HG03342 (cell line): ENCODE data around the gene CHML.
"Not testable (repeated sequence)": the region's sequence is repeated elsewhere in the genome, so short reads cannot be mapped to it uniquely, and the experiment has no call there.

Experiments
- ATAC-seq: cut with Tn5 transposase; IDR thresholded peaks from one replicate; pipeline ENCODE4 v1.9.1; 2021; ENCODE audit warnings: mild to moderate bottlenecking, moderate library complexity; ENCODE audit not compliant: unreplicated experiment

Gene CHML

GRCh38 chr1:241640149-241640866 is at the start of gene CHML, which contains the start of gene OPN3:
Gene CHML, minus strand, starts transcription at chr1:241640369. Its CDS starts 4,603 bp downstream, at chr1:241635766.
Gene OPN3, minus strand, starts transcription at chr1:241640369. Its CDS starts 115 bp downstream, at chr1:241640254.
- peak; percentile 90 for ATAC-seq

- no peak for ATAC-seq
Observed at GRCh38 chr1:241688940-241689368, 48.8 kb upstream of the CHML start.

- no peak for ATAC-seq
Observed at GRCh38 chr1:241684108-241684507, 43.9 kb upstream of the CHML start.

- ATAC-seq: no peak
Observed at GRCh38 chr1:241682921-241683320, 42.8 kb upstream of the CHML start.

GRCh38 chr1:241681861-241682448 is 41.8 kb upstream of the CHML start:
- ATAC-seq: not testable (repeated sequence)

GRCh38 chr1:241679961-241680360 is 39.8 kb upstream of the CHML start:
- no peak for ATAC-seq

GRCh38 chr1:241679404-241679803 is 39.2 kb upstream of the CHML start:
- ATAC-seq: no peak

GRCh38 chr1:241678536-241678935 is 38.4 kb upstream of the CHML start:
- ATAC-seq: no peak

GRCh38 chr1:241677201-241677600 is 37.0 kb upstream of the CHML start:
- ATAC-seq: peak; percentile 91

- no peak for ATAC-seq
Observed at GRCh38 chr1:241675983-241676382, 35.8 kb upstream of the CHML start.

- no peak for ATAC-seq
Observed at GRCh38 chr1:241674805-241675384, 34.7 kb upstream of the CHML start.

GRCh38 chr1:241672301-241672700 is 32.1 kb upstream of the CHML start:
- ATAC-seq: no peak

GRCh38 chr1:241666419-241666818 is 26.2 kb upstream of the CHML start:
- ATAC-seq: no peak

- ATAC-seq: no peak
Observed at GRCh38 chr1:241660424-241660972, 20.3 kb upstream of the CHML start.

- ATAC-seq: not testable (repeated sequence)
Observed at GRCh38 chr1:241659016-241659415, 18.8 kb upstream of the CHML start.

- no peak for ATAC-seq
Observed at GRCh38 chr1:241658081-241658793, 18.1 kb upstream of the CHML start.

- no peak for ATAC-seq
Observed at GRCh38 chr1:241654641-241655040, 14.5 kb upstream of the CHML start.

GRCh38 chr1:241654019-241654418 is 13.8 kb upstream of the CHML start:
- ATAC-seq: no peak

GRCh38 chr1:241652012-241652411 is 11.8 kb upstream of the CHML start, which contains the start of gene WDR64:
Gene WDR64, plus strand, starts transcription at chr1:241652281. Its CDS starts 204 bp downstream, at chr1:241652485.
- ATAC-seq: no peak

- no peak for ATAC-seq
Observed at GRCh38 chr1:241648159-241648558, 8.0 kb upstream of the CHML start.

- ATAC-seq: no peak
Observed at GRCh38 chr1:241647658-241648057, 7.5 kb upstream of the CHML start.
